Measurements from ENCODE around the gene NAA30.
A peak's percentile ranks its signal among the peaks of the same experiment; 100 is the strongest.

Gene NAA30

DNA sequence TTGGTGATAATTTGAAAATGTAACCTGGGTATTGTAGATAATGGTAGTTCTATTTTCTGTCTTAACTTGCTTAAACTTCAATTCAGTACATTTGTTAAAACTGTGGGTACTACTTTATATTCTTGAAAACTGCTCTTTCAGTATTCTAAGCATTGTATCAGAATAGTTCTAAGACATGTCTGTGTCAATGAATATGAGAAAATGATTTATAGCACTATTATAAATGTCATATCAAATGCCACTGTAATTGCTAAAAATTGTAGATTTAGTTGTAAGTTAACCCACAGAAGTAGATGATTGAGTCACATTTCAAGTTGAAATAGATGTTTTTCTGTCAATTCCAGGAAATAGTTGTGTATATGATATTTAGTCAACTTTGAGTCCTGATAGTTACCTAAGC is 2.4 kb downstream of the NAA30 start:
- Histone ChIP-seq H3K4me1 (peaks cover 23% of the 10 kb centered on the region), H3K79me2 (peaks cover 21% of the 10 kb centered on the region), H3K9me3 (ENCODE audit: control insufficient read depth, low read length) (no peaks in the 10 kb centered on the region), H2AFZ (no peak overlapping the region), H3K9ac (no peak overlapping the region), H3K27me3 (ENCODE audit: control insufficient read depth, insufficient read depth, low read length) (no peaks in the 10 kb centered on the region), H3K4me2 (ENCODE audit: low read length) (peak overlapping the region; percentile 55), H3K4me3 (ENCODE audit: low read depth, low read length) (peak overlapping the region; percentile 76), H3K27ac (no peak overlapping the region), H3K36me3 (ENCODE audit: control insufficient read depth, insufficient read depth, low read length) (no peaks in the 10 kb centered on the region)
- TF ChIP-seq CTCF (IDR thresholded peaks at IDR 0.05), result no peak

DNA sequence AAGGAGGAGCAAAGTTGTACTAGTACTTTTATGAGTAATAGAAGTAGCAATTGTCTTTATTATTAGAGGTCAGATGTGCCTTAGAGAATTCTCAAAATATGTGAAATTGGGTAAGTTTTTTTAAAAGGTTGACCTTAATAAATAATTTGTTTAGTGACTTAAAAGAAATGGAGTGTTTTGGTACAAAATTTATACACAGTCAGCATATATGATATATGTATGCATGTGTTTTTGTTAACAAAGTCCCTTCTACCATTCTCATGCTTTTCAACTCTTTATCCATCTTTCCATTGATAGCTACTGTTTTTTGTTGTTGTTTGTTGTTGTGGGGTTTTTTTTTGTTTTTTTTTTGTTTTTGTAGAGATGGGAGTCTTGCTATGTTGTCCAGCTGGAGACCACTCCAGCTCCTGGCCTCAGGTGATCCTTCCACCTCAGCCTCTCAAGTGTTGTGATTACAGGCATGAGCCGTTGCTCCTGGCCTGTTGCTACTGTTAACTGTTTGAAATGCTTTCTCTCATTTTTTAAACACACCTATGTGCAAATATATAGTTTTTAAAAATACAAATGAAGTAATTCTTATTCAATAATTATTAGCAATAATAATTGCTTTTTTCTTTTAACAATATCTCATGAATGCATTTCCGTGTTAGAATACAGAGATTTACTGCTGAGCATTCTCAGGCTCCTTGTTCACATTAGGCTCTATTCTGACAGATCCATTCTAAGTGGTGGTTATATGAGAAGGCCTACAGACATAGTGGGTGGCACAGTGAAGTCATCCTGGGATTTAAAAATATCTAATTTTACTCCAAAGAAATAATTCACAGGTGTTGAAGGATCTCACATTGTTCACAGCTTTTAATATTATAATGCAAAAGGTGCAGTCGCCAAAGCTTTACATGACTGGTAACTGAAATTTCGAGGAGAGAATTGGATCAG is 10.4 kb downstream of the NAA30 start:
- peaks cover 5% of the 10 kb centered on the region for H3K4me1 ChIP-seq
- no peak for TF ChIP-seq CTCF (IDR thresholded peaks at IDR 0.05)
- no peak overlapping the region for H3K4me3 ChIP-seq (ENCODE audit: low read depth, low read length)
- no peak overlapping the region for H3K27ac ChIP-seq
- no peaks in the 10 kb centered on the region for H3K36me3 ChIP-seq (ENCODE audit: control insufficient read depth, insufficient read depth, low read length)
- H3K4me2 ChIP-seq (ENCODE audit: low read length), result no peak overlapping the region
- H2AFZ ChIP-seq, result no peak overlapping the region
- no peaks in the 10 kb centered on the region for H3K9me3 ChIP-seq (ENCODE audit: control insufficient read depth, low read length)
- H3K79me2 ChIP-seq, result peaks cover 25% of the 10 kb centered on the region
- H3K9ac ChIP-seq, result no peak overlapping the region
- H3K27me3 ChIP-seq (ENCODE audit: control insufficient read depth, insufficient read depth, low read length), result no peaks in the 10 kb centered on the region

GRCh38 chr14:57401501-57401900 is 11.1 kb downstream of the NAA30 start:
- no peak overlapping the region for H3K9ac ChIP-seq
- no peaks in the 10 kb centered on the region for H3K27me3 ChIP-seq (ENCODE audit: control insufficient read depth, insufficient read depth, low read length)
- H3K79me2 ChIP-seq, result peaks cover 24% of the 10 kb centered on the region
- H3K9me3 ChIP-seq (ENCODE audit: control insufficient read depth, low read length), result no peaks in the 10 kb centered on the region
- H2AFZ ChIP-seq, result no peak overlapping the region
- no peak for TF ChIP-seq CTCF (IDR thresholded peaks at IDR 0.05)
- no peak overlapping the region for H3K4me3 ChIP-seq (ENCODE audit: low read depth, low read length)
- H3K4me2 ChIP-seq (ENCODE audit: low read length), result no peak overlapping the region
- H3K27ac ChIP-seq, result no peak overlapping the region
- no peaks in the 10 kb centered on the region for H3K36me3 ChIP-seq (ENCODE audit: control insufficient read depth, insufficient read depth, low read length)
- H3K4me1 ChIP-seq, result peaks cover 9% of the 10 kb centered on the region

GRCh38 chr14:57402173-57402852 is 11.9 kb downstream of the NAA30 start:
- H2AFZ ChIP-seq, result no peak overlapping the region
- TF ChIP-seq CTCF (IDR thresholded peaks at IDR 0.05), result no peak
- no peak overlapping the region for H3K4me3 ChIP-seq (ENCODE audit: low read depth, low read length)
- H3K27ac ChIP-seq, result no peak overlapping the region
- H3K4me2 ChIP-seq (ENCODE audit: low read length), result no peak overlapping the region
- H3K9me3 ChIP-seq (ENCODE audit: control insufficient read depth, low read length), result no peaks in the 10 kb centered on the region
- no peak overlapping the region for H3K9ac ChIP-seq
- no peaks in the 10 kb centered on the region for H3K27me3 ChIP-seq (ENCODE audit: control insufficient read depth, insufficient read depth, low read length)
- H3K4me1 ChIP-seq, result peaks cover 9% of the 10 kb centered on the region
- peaks cover 22% of the 10 kb centered on the region for H3K79me2 ChIP-seq
- no peaks in the 10 kb centered on the region for H3K36me3 ChIP-seq (ENCODE audit: control insufficient read depth, insufficient read depth, low read length)

Data from parathyroid adenoma (tissue), 2 donors.